K562 (cell line): Measurements from ENCODE around the gene INHA. TPM values are rescaled to one million over a fixed set of nuclear protein-coding genes. Genes with fewer than 3 reads are reported as not detected.
A peak's percentile ranks its signal among the peaks of the same experiment; 100 is the strongest.

Experiments used
- ATAC-seq: fragments of 200-7000 bp; cut with Tn5 transposase; 3 replicates; pipeline ENCODE4 v1.9.1; 2020; ENCODE audit warnings: moderate library complexity
- BruUV-seq: library from RNA; stranded (reverse); fragments of 400-500 nt; replicated peaks from 2 replicates; lab custom pipeline; 2021; lab: Mats Ljungman, UMichigan
- CTCF ChIA-PET: fragments of 300-600 bp; formaldehyde crosslinking; extraction: SDS; loops from one replicate; lab custom pipeline; 2021; ENCODE audit warnings: low intra/inter-chr PET ratio; lab: Yijun Ruan, JAX
- POLR2A ChIA-PET: fragments of 300-600, 350-650 bp; sonication (Branson Sonifier 250); formaldehyde crosslinking; extraction: SDS; loops from one replicate; lab custom pipeline; 2021; ENCODE audit warnings: antibody characterized with exemption, inconsistent platforms; lab: Yijun Ruan, JAX
- DNase-seq, 4 experiments: peaks; one replicate each; pipeline versions ENCODE4 v3.0.0 to v3.0.0-alpha.2; 2011 to 2018; ENCODE audit warnings: low spot score in 3 of 4, mixed read lengths in 3 of 4; ENCODE audit errors: extremely low read depth in 1 of 4
- FAIRE-seq: peaks from 2 replicates; lab custom pipeline; 2011; peaks lifted over from hg19 to GRCh38; lab: Jason Lieb, UNC
- H2AFZ ChIP-seq: 2 replicates; pipeline ENCODE4 v1.6.0; 2011; ENCODE audit warnings: low read depth, low read length, control low read depth, inconsistent platforms
- H3K27ac ChIP-seq: fragments of 200-600 bp; 3 replicates; pipeline ENCODE4 v1.8.0; 2011; ENCODE audit warnings: low read depth, mild to moderate bottlenecking, control low read depth, inconsistent platforms, low read length, moderate library complexity, mixed read lengths; ENCODE audit errors: extremely low read depth
- H3K27me3 ChIP-seq, 2 experiments: fragments of 300-600 bp in 1 of 2; 2 replicates in 1 of 2; 3 replicates in 1 of 2; pipeline versions ENCODE4 v1.6.0 to v1.8.0; 2011; ENCODE audit warnings: inconsistent platforms in 2 of 2, low read length in 2 of 2, mild to moderate bottlenecking in 1 of 2, mixed read lengths in 1 of 2, moderate library complexity in 1 of 2; ENCODE audit not compliant: control insufficient read depth in 2 of 2, insufficient read depth in 2 of 2
- H3K36me3 ChIP-seq: fragments of 300-600 bp; 3 replicates; pipeline ENCODE4 v1.8.0; 2011; ENCODE audit warnings: mild to moderate bottlenecking, low read length, inconsistent platforms; ENCODE audit not compliant: control insufficient read depth, insufficient read depth
- H3K4me1 ChIP-seq, 2 experiments: fragments of 200-600 bp in 1 of 2; replicated peaks in 1 of 2; 2 replicates in 1 of 2; 3 replicates in 1 of 2; pipeline versions ENCODE4 v1.5.1 to v1.8.0; 2011; ENCODE audit warnings: inconsistent platforms in 2 of 2, low read length in 2 of 2, mild to moderate bottlenecking in 1 of 2, mixed read lengths in 1 of 2, moderate library complexity in 1 of 2; ENCODE audit not compliant: control insufficient read depth in 2 of 2, insufficient read depth in 2 of 2
- H3K4me2 ChIP-seq: 2 replicates; pipeline ENCODE4 v1.6.1; 2011; ENCODE audit warnings: low read length, control low read depth, inconsistent platforms, mixed read lengths; ENCODE audit not compliant: insufficient read depth
- H3K4me3 ChIP-seq: fragments of 200-600 bp; sonication (generic), shearing (Covaris generic); 2 replicates; pipeline ENCODE4 v1.5.1; 2016; ENCODE audit warnings: control low read depth, inconsistent platforms
- H3K79me2 ChIP-seq: fragments of 200-600 bp; 3 replicates; pipeline ENCODE4 v1.8.0; 2011; ENCODE audit warnings: low read length, inconsistent platforms; ENCODE audit not compliant: control insufficient read depth, insufficient read depth
- H3K9ac ChIP-seq, 2 experiments: 2 replicates each; pipeline versions ENCODE4 v1.6.0 to v1.6.1; 2011; ENCODE audit warnings: low read depth in 2 of 2, low read length in 2 of 2, control low read depth in 1 of 2, inconsistent platforms in 1 of 2, mild to moderate bottlenecking in 1 of 2, mixed read lengths in 1 of 2; ENCODE audit not compliant: insufficient read depth in 1 of 2
- H3K9me1 ChIP-seq: one replicate; pipeline ENCODE4 v1.6.0; 2011; ENCODE audit warnings: inconsistent platforms, mild to moderate bottlenecking, low read length, moderate library complexity; ENCODE audit not compliant: control insufficient read depth, insufficient read depth
- H3K9me3 ChIP-seq: replicated peaks from 2 replicates; pipeline ENCODE4 v1.5.1; 2011; ENCODE audit warnings: low read depth, low read length, inconsistent platforms; ENCODE audit not compliant: control insufficient read depth, insufficient read depth
- H4K20me1 ChIP-seq: replicated peaks from 2 replicates; pipeline ENCODE4 v1.6.1; 2011; ENCODE audit warnings: low read length, inconsistent platforms, mixed read lengths; ENCODE audit not compliant: control insufficient read depth, insufficient read depth
- ATF7 ChIP-seq: fragments of 450-650 bp; IDR thresholded peaks from 2 replicates; pipeline ENCODE4 v1.7.1; 2014; ENCODE audit warnings: mild to moderate bottlenecking, moderate library complexity
- CTBP1 ChIP-seq: fragments of 450-650 bp; IDR thresholded peaks from 2 replicates; pipeline ENCODE4 v1.6.1; 2016; ENCODE audit warnings: borderline replicate concordance
- E2F6 ChIP-seq, 2 experiments: IDR thresholded peaks; 2 replicates each; pipeline ENCODE4 v1.6.1; 2011; ENCODE audit warnings: borderline replicate concordance in 1 of 2, control low read depth in 1 of 2, low read depth in 1 of 2, low read length in 1 of 2, mild to moderate bottlenecking in 1 of 2, mixed read lengths in 1 of 2, moderate library complexity in 1 of 2; ENCODE audit not compliant: insufficient read depth in 1 of 2, insufficient read length in 1 of 2, poor library complexity in 1 of 2, severe bottlenecking in 1 of 2; ENCODE audit errors: extremely low read depth in 1 of 2
- HNRNPL ChIP-seq: fragments of 200-400 bp; formaldehyde crosslinking; IDR thresholded peaks from 2 replicates; pipeline ENCODE4 v1.6.1; 2017; ENCODE audit warnings: low read depth, mild to moderate bottlenecking, low read length
- L3MBTL2 ChIP-seq: fragments of 450-650 bp; IDR thresholded peaks from 2 replicates; pipeline ENCODE4 v1.6.1; 2016; ENCODE audit warnings: mild to moderate bottlenecking, moderate library complexity
- MAZ ChIP-seq, 2 experiments: fragments of 450-650 bp in 1 of 2; sonication (generic) in 1 of 2; formaldehyde crosslinking; IDR thresholded peaks in 1 of 2; conservative IDR thresholded peaks in 1 of 2; 2 replicates each; pipeline versions ENCODE4 v1.4.0 to v1.5.0; 2020; ENCODE audit warnings: mild to moderate bottlenecking in 1 of 2, missing genetic modification reagents in 1 of 2
- POLR2G ChIP-seq: fragments of 200-400 bp; formaldehyde crosslinking; IDR thresholded peaks from 2 replicates; pipeline ENCODE4 v1.6.1; 2017; ENCODE audit warnings: low read depth, mild to moderate bottlenecking, antibody characterized with exemption, low read length, moderate library complexity
- RB1 ChIP-seq: fragments of 450-650 bp; IDR thresholded peaks from 2 replicates; pipeline ENCODE4 v1.6.1; 2017; ENCODE audit warnings: low read depth, mild to moderate bottlenecking
- RBBP5 ChIP-seq: fragments of 200-600 bp; sonication (generic); IDR thresholded peaks from 2 replicates; pipeline ENCODE4 v1.6.1; 2012; ENCODE audit warnings: borderline replicate concordance, mild to moderate bottlenecking, low read length, control low read depth, inconsistent platforms; ENCODE audit not compliant: insufficient read depth, poor library complexity, severe bottlenecking
- ZBTB7A ChIP-seq: IDR thresholded peaks from 2 replicates; pipeline ENCODE4 v1.6.1; 2011; ENCODE audit warnings: low read depth, mild to moderate bottlenecking, low read length, moderate library complexity, borderline replicate concordance; ENCODE audit not compliant: control insufficient read depth
- ZNF324 ChIP-seq: fragments of 250-450 bp; sonication (Bioruptor Pico); IDR thresholded peaks from 2 replicates; pipeline ENCODE4 v1.4.0; 2020; ENCODE audit warnings: mild to moderate bottlenecking
- ZNF511 ChIP-seq: sonication (generic); formaldehyde crosslinking; IDR thresholded peaks from 2 replicates; pipeline ENCODE4 v1.8.0; 2022; ENCODE audit warnings: mild to moderate bottlenecking, missing genetic modification reagents
- ZNF561 ChIP-seq: fragments of 450-650 bp; formaldehyde crosslinking; conservative IDR thresholded peaks from 2 replicates; pipeline ENCODE4 v1.4.0; 2020; ENCODE audit warnings: mild to moderate bottlenecking, moderate library complexity
- ZNF589 ChIP-seq: fragments of 200-800 bp; sonication (Bioruptor generic); IDR thresholded peaks from 2 replicates; pipeline ENCODE4 v1.6.1; 2016; ENCODE audit warnings: low read depth, missing genetic modification characterization, missing compliant biosample characterization
- WGBS: fragments of 100-300 bp; shearing (Covaris generic); methylation state at CpG from one replicate; pipeline ENCODE4 v1.1.6; 2016; ENCODE audit warnings: low coverage, mixed read lengths; ENCODE audit not compliant: insufficient coverage; ENCODE audit errors: missing lambda C conversion rate; 5-methylcytosine and 5-hydroxymethylcytosine counted together
- in situ Hi-C: fragments of 300-500 bp; cut with MboI; formaldehyde crosslinking; loops from 4 replicates; pipeline ENCODE4 v1.15.0; 2018; ENCODE audit warnings: inconsistent platforms, mixed read lengths
- intact Hi-C: fragments of 100-400 bp; cut with micrococcal nuclease; formaldehyde crosslinking; loops from 2 replicates; pipeline ENCODE4 v1.14.2; 2022
- polyA plus RNA-seq, 8 experiments: library from polyadenylated mRNA; depleted of rRNA in 4 of 8; stranded (reverse) in 5 of 8; unstranded in 3 of 8; fragments of >200 nt; fragmentation: Nextera tagmentation in 2 of 8; fragmentation: Illumina TruSeq in 1 of 8; extraction: Ambion mirVana in 2 of 8; extraction: Trizol in 1 of 8; gene quantifications; 2 replicates each; pipeline versions ENCODE4 v1.2.1 to v1.2.3, GENCODE V29; 2011 to 2014; ENCODE audit warnings: inconsistent platforms in 1 of 8, missing spikeins in 1 of 8
- total RNA-seq, 7 experiments: library from RNA; depleted of rRNA in 6 of 7; stranded (reverse); fragments of >200 nt in 6 of 7; fragmentation: Illumina TruSeq in 2 of 7; extraction: Trizol in 2 of 7; gene quantifications; 2 replicates each; pipeline versions ENCODE4 v1.2.1 to v1.2.3, GENCODE V29; 2011 to 2021; ENCODE audit warnings: low replicate concordance in 1 of 7

INHA gene
- total and polyA plus RNA-seq, 9 of the 15 experiments (the other 6 are each of a cell fraction or from before 2014, with no cell fraction given), result 0.07 to 1.9 (median 0.40) TPM

- Histone ChIP-seq H3K9me1 (no peaks in the 10 kb centered on the region), H3K36me3 (no peaks in the 10 kb centered on the region), H2AFZ (peak overlapping the region; percentile 92), H3K4me2 (peak overlapping the region; percentile 81), H3K27ac (peak overlapping the region; percentile 66; the same call in 2 of the 3 replicates), H3K4me1 (peaks cover 4 to 47% of the 10 kb centered on the region in 2 experiments; a peak in 3 of 5 replicates), H3K27me3 (peaks cover 0 to 8% of the 10 kb centered on the region in 2 experiments; a peak in 3 of 5 replicates), H4K20me1 (no peaks in the 10 kb centered on the region), H3K79me2 (no peaks in the 10 kb centered on the region), H3K4me3 (peak overlapping the region; percentile 68), H3K9me3 (no peaks in the 10 kb centered on the region), H3K9ac (peak overlapping the region; percentile 64 to 73; a peak in 3 of 4 replicates)
- intact Hi-C loops (no loop called here), in situ Hi-C loops (no loop called here)
- 4% methylated on average over 14 of the region's 99 CpGs for WGBS
- CTCF ChIA-PET, result no interaction called here
- FAIRE-seq (no peak), ATAC-seq (peak; percentile 97), DNase-seq (peak; percentile 83 to 90 (median 86))
- POLR2A ChIA-PET, result interaction anchor here (0.6 to 2.3 kb wide), 4 partner anchors 9 to 54 kb away, joined by 3 to 16 read pairs (median 3); partner anchors contain the start of gene OBSL1
- no TSS peak for BruUV-seq
- TF ChIP-seq E2F6 (IDR thresholded peaks at IDR 0.05; ENCODE audit: borderline replicate concordance in 1 of 2, extremely low read depth in 1 of 2, insufficient read depth in 1 of 2, insufficient read length in 1 of 2, low read depth in 1 of 2, low read length in 1 of 2, poor library complexity in 1 of 2, severe bottlenecking in 1 of 2) (peak in 1 of 2 experiments; percentile 78), HNRNPL (0 out of 2 replicates have a peak, but pooled peaks have one; percentile 45), POLR2G (peak; percentile 73), ZNF324 (CRISPR knock-in tag) (no peak), CTBP1 (0 out of 2 replicates have a peak, but pooled peaks have one; percentile 13), ATF7 (0 out of 2 replicates have a peak, but pooled peaks have one; percentile 12), ZNF561 (CRISPR knock-in tag) (no peak), ZBTB7A (peak; percentile 53; the same call in 1 of the 2 replicates), ZNF589 (CRISPR knock-in tag) (no peak), ZNF511 (CRISPR knock-in tag) (0 out of 2 replicates have a peak, but pooled peaks have one; percentile 20), RB1 (peak; percentile 45; the same call in 1 of the 2 replicates), MAZ (CRISPR knock-in tag; conservative IDR thresholded peaks at IDR 0.05 in 1 of 2, IDR thresholded peaks at IDR 0.05 in 1 of 2) (peak in 1 of 2 experiments; percentile 35; a peak in 1 of 4 replicates), L3MBTL2 (peak; percentile 91), RBBP5 (no peak)
These were observed 19.5 kb upstream of the INHA start for GRCh38 chr2:219552382-219553167.
